Umbilical cord (tissue), 2 donors: Measurements from ENCODE around the gene LLGL1. TPM values are rescaled to one million over a fixed set of nuclear protein-coding genes. Genes with fewer than 3 reads are reported as not detected.
A peak's percentile ranks its signal among the peaks of the same experiment; 100 is the strongest.

ENCODE experiments used
- DNase-seq: peaks from one replicate; pipeline ENCODE4 v3.0.0-alpha.2; 2015; ENCODE audit warnings: low spot score
- total RNA-seq: library from RNA; depleted of rRNA; stranded (reverse); fragments of >200 nt; gene quantifications from one replicate; pipeline ENCODE4 v1.2.3, GENCODE V29; 2014; ENCODE audit warnings: low replicate concordance; ENCODE audit not compliant: insufficient read depth

LLGL1 gene
- total RNA-seq, result 21.2 TPM

DNA sequence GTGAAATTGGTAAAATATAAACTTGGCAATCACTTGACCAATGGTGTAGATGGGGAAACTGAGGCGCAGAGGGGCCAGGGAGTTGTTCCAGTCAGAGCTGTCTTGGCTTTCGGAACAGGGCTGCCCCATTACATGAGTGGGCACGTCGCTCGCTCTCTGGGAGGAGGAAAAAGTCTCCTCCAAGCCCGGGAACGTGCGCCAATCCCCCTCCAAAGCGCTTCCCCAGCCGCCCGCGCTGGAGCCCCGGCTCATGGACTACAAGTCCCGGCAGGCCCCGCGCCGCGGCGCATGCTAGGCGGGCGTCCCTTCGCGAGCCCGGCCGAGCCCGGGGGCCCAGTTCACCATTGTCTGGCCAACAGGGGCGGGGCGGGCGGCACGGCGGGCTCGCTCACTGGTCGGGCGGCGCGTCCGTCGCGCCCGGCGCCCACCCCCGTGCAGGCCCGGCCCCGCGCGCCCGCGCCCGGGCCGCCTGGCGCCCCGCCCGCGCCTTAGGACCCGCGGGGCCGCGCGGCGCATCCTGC is at the start of gene LLGL1:
LLGL1 (plus strand) TSS at position 515 of the 521 bp plus-strand sequence. CDS start 48 bp downstream, outside the sequence.
- peak; percentile 97 for DNase-seq

DNA sequence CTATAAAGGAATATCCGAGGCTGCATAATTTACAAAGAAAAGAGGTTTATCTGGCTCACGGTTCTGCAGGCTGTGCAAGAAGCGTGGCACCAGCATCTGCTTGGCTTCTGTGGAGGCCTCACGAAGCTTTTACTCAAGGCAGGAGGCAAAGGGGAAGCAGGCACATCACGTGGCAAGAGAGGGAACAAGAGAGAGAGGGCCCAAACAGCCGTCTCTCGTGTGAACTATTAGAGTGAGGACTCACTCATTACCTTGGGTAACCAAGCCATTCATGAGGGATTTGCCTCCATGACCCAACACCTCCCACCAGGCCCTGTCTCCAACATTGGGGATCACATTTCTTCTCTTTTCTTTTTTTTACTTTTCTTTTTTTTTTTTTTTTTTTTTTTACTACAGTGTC is 49.3 kb upstream of the LLGL1 start:
- DNase-seq, result no peak

GRCh38 chr17:18177133-18177532 is 48.3 kb upstream of the LLGL1 start:
- no peak for DNase-seq

DNA sequence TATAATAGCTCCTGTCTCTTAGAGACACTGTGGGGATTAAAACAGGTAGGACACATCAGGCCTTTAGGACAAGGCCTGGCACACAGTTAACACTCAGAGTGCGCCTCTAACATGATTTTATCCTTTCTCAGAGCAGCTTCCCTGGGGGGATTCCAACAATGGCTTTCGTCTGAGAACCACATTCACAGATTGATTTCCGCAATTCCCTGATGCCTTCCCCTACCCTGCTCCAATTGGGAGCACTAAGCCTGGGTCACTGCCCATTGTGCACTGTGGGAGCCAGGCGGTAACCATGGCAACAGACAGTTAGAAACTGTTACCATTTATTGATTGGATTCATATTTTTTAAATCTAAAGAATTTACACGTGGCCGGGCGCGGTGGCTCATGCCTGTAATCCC is 47.7 kb upstream of the LLGL1 start:
- DNase-seq, result no peak

GRCh38 chr17:18179196-18179595 is 46.2 kb upstream of the LLGL1 start:
- no peak for DNase-seq

DNA sequence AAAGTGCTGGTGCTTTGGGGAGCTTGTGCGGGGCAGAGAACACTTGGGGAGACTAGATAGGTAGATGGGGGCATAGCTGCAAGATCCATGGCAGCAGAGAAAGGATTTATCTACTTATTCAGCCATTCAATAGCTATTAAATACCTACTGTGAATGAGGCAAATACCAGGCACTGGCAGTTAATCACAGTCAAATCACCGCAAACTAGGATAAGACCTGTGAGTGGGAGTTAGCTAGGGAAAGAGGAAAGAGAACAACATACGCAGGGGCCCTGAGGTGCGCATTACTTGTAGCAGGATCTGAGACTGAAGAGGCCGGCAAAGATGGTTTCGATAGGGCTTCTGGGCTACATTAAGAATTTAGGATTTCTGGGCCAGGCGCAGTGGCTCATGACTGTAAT is 45.6 kb upstream of the LLGL1 start:
- no peak for DNase-seq

GRCh38 chr17:18181358-18181757 is 44.1 kb upstream of the LLGL1 start:
- DNase-seq, result peak; percentile 20

DNA sequence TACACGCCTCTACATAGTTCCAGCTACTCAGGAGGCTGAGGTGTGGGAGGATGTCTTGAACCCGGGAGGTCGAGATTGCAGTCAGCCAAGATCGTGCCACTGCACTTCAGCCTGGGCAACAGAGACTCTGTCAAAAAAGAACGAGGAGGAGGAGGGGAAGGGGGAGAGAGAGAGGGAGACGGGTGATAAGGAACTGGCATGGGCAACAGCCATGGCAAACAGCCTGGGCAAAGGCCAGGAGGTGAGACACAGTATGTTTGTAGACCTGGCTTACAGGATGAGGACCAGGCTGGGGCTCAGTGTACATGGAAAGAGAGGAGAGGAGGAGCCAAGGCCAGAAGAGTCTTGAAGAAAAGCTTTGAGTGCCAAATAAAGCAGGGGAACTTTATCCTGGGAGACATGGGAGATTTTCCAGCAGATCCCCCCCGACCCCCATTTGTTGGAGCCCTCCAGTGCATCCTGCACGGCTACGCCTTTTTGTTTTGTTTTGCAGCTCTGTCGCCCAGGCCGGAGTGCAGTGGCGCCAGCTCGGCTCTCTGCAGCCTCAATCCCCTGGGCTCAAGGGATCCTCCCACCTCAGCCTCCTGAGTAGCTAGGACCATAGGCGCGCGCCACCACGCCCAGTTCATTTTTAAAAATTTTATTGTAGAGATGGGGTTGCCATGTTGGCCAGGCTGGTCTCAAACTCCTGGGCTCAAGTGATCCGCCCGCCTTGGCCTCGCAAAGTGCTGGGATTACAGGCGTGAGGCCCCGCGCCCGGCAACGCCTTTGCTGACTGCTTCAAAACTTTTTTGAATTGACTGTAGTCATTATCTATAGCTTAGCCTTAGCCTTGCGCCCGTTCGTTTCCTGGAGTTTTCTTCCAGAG is 43.1 kb upstream of the LLGL1 start:
- peak; percentile 58 for DNase-seq

GRCh38 chr17:18182978-18183333 is 42.5 kb upstream of the LLGL1 start:
- DNase-seq, result peak; percentile 93

DNA sequence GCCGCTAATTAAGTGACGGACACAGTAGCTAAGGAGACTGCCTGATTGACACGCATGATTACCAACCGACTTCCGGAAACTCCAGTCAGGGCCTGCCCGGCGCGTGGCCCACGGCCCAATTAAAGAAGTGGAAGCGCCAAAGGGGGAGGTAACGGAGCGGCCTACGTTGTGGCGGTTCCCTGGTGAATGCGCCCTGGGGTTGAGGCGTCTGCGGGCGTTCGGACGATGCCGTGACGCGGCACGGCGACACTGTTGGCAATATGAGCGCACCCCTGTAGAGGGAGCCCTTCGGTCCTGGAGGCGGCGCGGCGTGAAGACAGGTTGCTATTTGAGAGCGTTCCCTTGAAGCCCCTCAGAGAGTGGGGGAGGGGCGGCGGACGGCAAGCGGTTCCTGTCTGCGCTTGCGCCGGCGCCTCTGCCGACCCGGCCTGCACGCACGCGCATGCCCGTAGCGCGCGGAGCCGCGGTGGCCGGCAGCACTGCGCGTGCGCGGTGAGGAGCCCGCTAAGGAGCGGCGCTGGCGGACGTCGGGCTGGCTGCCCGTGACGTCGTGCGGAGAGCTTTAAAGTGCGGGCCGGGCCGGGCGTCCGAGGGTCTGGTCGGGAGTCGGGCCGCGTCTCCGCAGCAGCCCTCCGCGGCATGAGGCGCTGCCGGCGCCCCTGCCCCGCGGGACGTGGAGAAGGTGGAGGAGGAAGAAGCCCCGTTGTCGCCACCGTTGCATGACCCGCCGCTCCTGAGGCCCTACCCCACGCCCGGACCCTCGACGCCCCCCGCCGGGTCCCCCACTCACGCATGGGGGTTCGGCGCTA is 41.9 kb upstream of the LLGL1 start, which contains the start of gene ALKBH5:
ALKBH5 (plus strand) TSS at position 495 of the 809 bp plus-strand sequence. CDS start 416 bp downstream, outside the sequence.
- peak; percentile 100 for DNase-seq

- DNase-seq, result peak; percentile 54
Observed at GRCh38 chr17:18184143-18185031, 41.0 kb upstream of the LLGL1 start.

DNA sequence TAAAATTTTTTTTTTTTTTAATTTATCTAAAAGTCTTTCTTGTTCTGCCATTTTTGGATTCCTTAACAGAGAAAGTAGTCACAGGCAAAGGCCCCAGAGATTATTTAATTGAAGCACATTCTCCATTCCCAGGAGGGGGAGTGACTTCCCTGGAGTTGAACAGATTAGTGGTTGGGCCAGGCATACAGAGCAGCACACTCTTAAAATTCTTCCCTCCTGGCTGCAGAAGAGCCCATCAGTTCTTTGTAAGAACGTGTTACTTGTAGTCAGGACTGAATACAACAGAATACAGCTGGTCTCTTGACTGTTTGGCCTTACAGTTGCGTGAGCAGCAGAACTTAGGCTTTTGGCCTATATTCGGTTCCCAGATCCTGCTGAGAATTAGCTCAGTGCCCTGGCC is 40.0 kb upstream of the LLGL1 start:
- DNase-seq, result peak; percentile 60

DNA sequence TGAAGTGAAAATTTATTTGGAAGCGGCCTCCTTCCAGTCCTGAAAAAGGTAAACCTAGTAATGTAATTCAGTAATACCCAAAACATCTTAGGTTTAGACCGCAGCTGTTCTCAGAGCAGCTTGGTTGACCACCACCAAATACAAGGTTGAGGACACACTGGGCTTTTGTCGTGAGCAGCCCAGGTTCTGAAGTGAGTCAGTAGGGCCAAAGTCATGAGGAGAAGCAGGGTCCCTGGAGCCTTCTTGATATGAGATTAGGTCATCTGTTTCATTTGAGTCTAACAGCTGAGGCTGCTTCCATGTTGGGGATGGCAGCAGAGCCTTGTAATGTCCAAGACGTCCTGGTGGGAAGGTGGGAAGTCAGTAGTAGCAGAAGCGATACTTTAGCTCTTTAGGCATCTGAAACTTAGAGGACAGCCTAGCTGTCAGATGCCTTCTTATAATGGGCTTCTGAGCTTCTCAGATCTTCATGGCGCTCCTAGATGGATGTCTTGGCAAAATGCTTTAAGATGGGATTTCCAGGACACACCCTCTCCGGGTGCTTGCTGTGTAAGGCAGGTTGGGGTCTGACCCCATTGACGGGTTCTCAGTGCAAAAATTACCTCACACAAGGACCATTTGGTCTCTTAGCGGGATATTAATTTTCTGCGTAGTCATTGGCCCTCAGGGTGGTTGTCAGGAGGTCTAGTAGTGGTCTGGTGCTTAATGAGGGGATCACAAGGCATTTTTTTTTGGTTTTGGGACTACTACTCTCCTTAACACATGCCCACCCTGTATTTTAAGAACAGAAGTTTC is 39.4 kb upstream of the LLGL1 start:
- DNase-seq, result peak; percentile 13

- peak; percentile 92 for DNase-seq
Observed at GRCh38 chr17:18186627-18186982, 38.8 kb upstream of the LLGL1 start.

GRCh38 chr17:18187226-18187625 is 38.2 kb upstream of the LLGL1 start:
- no peak for DNase-seq

- DNase-seq, result peak; percentile 62
Observed at GRCh38 chr17:18187821-18188761, 37.3 kb upstream of the LLGL1 start.

DNA sequence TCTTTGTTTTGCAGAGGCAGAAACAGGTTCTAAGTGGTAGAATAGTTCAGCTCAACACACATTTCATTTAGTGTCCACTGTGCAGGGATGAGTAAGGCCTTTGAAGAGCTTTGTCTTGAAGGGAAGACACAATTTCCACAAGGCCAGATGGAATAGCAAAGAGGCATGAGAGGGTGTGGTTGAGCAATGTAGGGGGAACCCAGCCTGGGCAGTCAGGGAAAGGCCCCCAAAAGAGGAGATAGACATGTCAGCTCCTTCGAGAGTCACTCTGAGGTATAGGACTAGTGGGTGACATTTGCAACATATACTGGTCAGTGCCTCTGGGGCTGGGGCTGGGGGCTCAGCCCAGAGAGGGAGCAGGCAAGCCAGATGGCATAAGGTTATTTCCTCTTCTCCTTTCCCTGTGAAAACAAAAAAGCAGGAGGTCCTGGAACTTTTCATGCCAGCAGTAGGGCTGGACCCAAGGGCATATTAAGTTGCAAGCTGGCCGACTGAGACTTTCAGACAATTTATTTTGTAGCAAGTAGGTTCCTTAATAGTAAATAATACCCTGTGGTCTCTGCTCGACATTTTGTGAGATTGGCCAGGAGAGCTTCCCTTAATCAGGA is 34.7 kb upstream of the LLGL1 start:
- no peak for DNase-seq

DNA sequence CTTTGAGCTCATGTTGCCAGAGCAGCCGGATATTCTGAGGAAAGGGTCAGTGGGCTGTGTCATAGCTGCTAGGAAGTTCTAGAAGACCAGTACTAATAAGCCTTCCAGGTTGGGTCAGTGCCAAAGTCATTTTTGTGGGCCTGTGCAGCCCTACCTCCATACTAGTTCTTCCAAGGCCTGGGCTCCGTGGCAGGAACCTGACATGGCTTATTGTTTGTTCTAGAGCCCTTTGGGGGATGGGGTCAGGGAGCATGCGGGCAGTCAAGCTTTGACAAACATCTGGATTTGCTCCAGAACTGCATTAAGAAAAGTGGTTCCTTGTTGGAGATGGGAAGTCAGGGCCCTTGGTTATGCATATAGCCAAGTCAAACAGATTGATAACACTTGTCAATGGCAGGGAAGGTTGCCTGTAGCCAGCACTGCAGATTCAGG is 34.2 kb upstream of the LLGL1 start:
- DNase-seq, result peak; percentile 39

- no peak for DNase-seq
Observed at GRCh38 chr17:18191967-18192366, 33.5 kb upstream of the LLGL1 start.
